GM21515 (cell line): ENCODE data around the gene THAP12.
"Not testable (repeated sequence)": the region's sequence is repeated elsewhere in the genome, so short reads cannot be mapped to it uniquely, and the experiment has no call there.

Experiments used
- ATAC-seq: cut with Tn5 transposase; IDR thresholded peaks from one replicate; pipeline ENCODE4 v1.9.1; 2021; ENCODE audit not compliant: unreplicated experiment

Gene THAP12

DNA sequence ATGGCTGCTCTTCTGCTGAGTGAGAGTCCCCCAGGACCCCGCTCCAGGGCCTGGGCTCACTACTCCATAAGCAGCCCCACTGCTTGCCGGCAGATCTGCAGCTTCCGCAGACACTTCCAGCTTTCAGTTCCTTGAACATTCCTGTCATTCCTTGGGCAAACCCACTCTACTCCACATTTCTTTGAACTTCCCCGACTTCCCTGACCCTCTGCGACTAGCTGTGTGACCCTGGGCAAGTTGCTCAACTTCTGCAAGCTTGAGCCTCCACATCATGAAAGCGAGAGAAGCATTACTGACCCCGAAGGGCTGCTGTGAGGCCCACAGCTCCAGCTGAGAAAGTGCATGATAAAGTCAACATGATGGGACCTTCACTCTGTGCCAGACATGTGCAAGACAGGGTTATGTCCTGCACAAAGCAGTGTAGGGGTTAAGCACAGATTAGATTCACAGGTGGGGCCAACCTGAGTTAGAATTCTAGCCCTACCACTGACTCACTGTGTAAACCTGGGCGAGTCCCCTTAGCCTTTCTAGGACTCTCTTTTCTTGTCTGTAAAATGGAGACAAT is 51.8 kb downstream of the THAP12 start:
- no peak for ATAC-seq

DNA sequence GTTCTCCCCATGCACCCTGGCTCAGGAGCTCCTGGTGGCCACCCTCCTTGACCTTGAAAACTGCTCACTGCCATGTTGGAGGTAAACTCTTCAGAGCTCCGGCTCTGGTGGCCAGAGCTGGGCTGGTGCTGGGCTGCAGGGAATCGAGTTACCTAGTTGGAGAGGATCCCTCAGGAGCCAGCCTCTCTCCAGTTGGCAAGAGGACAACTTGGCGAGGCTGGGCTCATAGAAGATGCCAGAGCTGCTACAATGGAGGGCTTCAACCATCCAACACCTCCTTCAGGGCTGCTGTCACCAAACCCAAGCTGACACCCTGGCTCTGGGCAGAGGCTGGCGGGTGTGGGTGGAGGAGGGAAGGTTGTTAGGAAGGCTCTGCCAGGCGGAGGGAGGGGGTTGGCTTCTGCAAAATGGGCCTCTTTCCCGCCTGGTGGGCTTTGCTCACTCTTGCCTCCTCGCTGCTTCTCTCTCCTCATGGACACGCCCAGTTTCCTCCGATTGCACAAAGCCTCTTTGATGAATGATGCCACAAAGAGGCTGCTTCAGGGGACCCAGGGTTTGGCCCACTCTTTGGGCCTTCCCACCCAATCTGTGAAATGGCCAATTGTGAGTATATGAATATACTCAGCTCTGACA is 53.1 kb downstream of the THAP12 start:
- no peak for ATAC-seq

DNA sequence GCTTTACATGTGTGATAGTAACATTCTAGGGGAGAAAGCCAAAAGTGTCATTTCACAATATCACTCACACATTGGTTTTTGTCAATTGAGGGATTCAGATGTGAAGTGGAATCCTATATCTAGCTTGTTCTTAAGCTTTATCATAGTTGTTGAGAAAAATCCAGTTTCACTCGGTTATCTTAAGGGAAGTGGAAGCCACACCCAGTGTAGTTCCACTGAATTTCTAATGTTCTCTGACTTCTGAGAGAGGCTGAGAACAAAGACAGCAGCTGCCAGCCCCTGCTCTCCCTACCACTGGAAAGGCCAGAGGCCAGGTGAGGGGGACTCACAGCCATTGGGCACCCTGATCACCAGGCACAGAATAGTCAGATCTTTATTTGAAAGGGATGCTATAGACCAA is 53.7 kb downstream of the THAP12 start:
- no peak for ATAC-seq

DNA sequence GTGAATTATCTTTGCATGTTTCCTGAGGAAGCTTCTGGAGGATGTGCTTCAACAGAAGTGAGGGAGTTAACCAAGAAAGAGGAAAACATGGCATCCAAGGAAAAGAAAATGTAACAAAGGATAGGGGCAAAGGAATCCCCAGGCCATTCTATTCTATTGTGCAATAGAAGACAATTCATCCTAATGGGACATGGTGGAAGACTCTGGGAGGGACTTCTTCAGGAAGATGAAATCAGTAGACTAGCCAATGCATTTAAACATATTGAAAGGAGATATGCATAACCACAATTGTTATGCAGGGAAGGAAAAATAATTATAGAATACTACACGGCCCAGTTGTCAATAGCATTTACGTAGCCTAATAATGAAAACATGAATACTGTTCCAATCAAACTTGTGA is 55.7 kb downstream of the THAP12 start:
- ATAC-seq: no peak

DNA sequence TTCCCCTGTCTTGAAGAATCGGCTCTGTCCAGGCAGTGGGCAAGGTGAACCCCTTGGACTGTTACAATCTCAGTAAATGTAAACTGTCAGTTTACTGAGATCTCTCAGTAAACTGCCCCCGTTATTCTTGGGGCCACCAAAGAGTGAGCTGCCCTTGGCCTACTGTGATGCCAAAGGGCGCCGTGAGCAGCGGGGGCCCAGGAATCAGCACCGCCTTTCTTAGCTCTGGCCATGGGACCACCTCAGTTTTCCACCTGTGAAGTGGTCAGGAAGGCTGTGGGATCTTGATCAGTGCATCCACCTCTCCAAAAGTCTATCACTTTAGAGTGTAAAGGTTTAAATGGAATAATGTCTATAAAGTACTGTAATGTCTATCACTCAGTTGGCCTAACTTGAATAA is 57.1 kb downstream of the THAP12 start:
- no peak for ATAC-seq

DNA sequence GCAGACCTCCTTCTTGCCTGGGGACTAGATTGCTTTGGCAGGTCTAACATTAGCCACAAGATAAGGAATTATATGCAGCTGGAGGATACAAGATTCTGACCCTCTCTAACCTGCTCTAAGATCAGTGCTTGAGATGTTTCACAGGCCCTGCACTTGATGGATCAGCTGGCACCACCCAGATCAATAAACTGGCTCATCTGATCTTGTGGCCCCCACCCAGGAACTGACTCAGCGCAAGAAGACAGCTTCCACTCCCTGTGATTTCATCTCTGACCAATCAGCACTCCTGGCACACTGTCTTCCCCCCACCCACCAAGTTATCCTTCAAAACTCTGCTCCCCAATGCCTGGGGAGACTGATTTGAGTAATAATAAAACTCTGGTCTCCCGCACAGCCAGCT is 57.6 kb downstream of the THAP12 start:
- ATAC-seq: not testable (repeated sequence)

DNA sequence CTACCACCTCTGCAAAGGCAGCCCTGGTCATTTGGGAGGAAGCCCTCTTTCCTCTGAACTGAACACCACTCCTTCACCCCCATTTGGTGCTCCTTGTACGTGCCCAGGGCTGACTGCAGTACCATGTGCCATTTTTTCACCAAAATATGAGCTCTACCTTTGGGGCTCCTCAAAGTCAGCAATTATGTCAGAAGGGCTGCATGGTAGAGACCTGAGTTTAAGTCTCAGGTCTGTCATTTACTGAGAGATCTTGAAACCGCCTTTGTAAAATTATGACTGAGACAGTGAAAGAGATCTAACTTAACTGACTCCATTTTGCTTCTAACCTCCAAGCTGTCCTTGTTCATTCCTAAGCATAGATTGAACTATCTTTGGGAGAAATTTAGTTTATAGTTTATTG is 58.0 kb downstream of the THAP12 start:
- no peak for ATAC-seq

DNA sequence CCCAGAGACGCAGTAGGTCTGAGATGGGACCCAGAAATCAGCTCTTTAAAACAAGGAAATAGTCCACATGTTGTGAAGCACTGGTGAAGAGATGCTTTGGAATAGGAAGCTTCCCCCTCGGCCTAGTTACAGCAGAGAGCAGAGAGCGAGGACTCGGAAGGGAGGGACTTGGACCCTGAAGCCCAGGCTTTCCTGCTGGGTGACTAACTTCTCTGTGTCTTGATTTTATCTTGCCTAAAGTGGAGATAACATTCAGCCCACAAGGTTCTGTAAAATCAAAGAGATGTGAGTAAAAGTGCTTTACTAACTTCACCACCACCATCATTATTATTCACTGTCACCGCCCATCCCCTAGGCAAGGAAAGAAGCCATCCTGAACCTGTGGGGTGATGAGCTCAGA is 58.4 kb downstream of the THAP12 start:
- no peak for ATAC-seq

DNA sequence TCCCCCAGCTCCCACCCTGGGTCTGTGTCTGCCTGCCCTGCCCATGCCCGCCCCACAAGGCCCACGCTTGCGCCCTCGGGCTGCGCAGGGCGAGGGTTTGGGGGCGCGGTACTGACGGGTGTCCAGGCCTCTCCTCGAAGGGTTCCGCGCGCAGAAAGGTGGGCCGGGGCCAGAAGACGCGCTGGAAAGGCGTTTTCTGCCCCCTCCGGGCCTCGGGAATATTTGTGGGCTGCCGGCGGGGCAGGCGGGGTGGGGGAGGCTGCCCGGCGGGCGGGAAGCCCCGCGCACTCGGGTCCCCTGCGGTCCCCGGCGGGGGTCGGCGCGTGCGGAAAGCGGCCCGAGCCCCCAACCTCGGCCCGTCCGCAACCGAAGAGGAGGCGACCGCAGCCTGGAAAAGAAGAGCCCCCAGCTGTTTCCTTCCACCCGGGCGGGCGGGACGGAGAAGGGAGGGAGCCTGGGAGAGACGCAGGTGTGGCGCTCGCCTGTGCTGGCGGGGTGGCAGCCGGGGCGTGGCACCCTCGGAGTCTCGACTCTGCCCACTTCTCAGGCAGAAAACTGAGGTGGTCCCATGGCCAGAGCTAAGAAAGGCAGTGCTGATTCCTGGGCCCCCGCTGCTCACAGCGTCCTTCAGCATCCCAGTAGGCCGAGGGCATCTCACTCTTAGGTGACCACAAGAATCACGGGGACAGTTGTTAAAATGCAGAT is 59.0 kb downstream of the THAP12 start:
- no peak for ATAC-seq

DNA sequence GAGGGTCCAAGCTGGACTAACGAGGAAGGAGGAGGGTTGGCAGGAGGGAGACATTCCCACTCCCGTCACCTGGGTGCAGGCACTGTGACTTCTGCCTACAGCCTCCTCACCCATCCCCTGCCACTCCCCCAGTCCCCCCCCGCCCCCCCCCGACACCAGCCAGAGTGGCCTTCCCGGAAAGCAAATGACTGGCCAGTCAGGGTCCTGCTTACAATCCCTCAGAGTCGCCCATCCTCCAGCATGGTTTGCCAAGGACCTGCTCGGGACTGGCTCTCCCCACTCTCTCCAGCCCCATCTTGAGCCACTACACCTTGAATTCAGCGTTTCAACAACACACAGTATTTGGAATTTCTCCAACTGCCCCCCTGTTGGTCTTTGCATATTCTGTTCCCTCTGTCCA is 59.6 kb downstream of the THAP12 start:
- no peak for ATAC-seq

DNA sequence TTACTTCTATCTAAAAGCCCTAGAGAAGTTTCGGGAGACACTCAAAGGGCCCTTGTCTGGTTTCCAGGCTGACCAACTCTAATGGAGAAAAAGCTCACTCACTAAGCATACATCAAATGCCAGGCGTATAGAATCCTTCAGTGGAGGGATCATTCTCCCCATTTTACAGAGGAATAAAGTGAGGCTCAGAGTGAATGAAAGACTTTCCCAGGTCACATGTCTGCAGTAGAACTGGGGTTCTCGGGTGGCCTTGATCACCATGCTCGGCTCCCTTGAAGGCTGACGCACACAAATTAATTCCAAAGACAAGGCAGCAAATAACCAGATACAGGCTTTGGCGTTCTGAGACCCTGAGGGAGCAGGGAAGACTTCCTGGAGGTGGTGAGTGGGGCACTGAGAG is 60.0 kb downstream of the THAP12 start:
- ATAC-seq: no peak

DNA sequence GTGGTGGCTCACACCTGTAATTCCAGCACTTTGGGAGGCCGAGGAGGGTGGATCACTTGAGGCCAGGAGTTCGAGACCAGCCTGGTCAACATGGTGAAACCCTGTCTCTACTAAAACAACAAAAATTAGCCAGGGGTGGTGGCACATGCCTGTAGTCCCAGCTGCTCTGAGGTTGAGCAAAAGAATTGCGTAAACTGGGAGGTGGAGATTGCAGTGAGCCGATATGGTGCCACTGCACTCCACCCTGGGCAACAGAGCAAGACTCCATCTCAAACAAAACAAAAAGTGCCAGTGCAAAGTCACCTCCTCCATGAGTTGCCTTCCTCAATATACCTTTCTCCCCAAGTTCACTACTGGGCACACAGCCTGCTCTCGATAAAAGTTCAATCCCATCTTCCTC is 61.1 kb downstream of the THAP12 start:
- not testable (repeated sequence) for ATAC-seq

DNA sequence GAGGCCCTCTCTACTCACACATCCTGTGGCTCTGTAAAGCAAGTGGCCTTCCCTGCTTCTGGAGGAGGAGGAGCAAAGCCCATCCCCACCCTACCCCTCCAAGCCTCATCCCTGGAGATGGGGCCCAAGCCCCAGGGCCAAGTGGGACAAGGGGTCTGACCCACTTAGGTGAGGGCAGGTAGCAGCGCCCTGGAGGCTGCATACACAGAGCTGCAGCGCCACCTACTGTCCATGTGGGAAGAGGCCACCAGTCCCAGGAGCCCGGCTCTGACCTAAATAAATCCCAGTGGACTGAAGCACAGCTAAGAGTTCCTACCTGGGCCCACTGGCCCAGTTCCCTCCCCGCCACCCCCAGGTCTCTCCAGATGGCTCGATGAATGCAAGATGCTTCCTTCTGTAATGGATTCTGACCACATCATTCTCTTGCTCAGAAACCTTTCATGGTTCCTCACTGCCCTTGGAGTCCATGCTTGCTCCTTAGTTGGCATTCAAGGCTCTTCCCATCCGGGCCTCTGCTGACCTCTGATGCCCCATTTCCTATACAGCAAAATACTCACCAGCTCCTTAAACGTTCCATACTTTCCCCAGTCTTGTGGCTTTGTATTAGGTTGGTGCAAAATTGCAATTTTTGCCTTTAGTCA is 62.1 kb downstream of the THAP12 start:
- ATAC-seq: no peak

DNA sequence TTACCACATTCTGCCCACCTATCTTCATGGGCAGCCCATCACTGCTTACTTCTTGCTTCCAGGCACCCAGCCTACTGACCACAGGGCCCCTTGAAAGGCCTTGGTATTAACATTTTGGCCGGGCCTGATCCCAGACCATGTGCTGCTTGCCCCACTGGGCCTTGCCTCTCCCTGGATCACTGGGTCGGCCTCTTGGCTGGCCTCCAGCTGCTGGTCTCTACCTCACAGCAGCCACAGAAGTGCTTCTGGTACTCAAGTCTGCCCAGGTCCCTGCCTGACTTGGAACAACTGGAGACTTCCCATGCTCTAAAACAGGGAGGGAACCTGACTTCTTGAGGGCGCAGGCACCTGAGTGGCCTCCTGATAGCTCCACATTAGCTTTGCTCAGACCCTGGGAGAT is 63.6 kb downstream of the THAP12 start:
- ATAC-seq: no peak

DNA sequence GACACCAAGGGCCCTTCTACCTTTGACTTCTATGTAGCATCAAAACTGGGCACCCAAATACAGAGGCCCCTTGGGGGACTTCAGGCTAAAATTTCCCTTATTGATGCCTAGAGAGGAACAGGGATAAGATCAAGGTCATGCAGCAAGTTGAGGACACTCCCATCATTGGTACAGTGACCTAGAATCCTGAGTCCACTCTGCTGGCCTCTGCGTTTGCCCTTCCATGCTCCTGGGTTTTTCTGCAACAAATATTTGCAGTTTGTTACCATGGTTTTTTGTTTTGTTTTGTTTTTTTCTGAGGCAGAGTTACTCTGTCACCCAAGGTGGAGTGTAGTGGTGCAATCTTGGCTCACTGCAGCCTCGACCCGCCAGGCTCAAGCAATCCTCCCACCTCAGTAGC is 64.2 kb downstream of the THAP12 start:
- no peak for ATAC-seq

DNA sequence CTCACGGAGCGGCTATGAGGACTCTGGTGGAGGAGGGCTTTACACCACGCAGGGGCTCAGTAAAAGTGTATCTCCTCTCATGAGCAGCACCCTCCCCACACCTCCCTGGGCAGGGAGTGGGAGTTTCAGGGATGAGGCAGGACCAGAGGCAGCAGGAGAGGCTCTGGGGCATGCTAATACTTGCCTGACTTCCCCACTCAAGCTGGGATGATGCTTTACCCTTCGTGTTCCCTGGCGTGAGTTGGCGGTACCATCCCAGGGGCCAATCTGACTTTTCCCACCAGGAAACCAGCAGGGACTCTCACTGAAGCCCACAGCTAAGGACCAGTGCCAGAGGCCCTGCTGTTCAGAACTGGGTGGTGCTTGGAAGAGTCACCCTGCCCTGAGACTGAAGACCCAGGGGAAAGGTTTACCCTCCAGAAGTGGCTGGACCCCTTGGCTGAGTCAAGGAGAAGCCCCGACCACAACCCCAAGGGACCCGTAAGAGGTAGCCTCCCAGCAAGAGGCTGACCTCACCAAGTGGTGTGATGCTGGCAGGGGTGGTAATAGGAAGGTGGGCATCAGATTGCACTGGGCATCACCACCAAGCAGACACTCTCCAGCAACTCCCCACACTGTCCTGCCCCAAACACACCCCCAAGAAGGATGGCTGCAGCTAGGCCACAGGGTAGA is 65.6 kb downstream of the THAP12 start:
- ATAC-seq: no peak

DNA sequence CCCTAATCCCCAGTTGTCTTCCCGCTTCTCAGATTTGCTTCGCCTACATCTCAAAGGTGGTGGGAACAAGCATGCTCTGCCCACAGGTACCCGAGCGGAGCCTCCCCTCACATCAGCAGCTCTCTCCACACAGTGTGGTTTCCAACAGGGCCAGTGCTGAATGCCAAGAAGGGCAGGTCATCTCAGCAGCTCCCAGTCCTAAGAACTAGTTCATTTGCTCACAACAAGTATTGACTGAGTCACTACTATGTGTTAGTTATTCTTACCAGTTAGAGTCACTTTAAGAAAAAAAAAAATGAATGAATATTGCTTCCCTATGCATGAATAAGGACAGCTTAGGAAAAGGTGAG is 66.2 kb downstream of the THAP12 start:
- no peak for ATAC-seq

DNA sequence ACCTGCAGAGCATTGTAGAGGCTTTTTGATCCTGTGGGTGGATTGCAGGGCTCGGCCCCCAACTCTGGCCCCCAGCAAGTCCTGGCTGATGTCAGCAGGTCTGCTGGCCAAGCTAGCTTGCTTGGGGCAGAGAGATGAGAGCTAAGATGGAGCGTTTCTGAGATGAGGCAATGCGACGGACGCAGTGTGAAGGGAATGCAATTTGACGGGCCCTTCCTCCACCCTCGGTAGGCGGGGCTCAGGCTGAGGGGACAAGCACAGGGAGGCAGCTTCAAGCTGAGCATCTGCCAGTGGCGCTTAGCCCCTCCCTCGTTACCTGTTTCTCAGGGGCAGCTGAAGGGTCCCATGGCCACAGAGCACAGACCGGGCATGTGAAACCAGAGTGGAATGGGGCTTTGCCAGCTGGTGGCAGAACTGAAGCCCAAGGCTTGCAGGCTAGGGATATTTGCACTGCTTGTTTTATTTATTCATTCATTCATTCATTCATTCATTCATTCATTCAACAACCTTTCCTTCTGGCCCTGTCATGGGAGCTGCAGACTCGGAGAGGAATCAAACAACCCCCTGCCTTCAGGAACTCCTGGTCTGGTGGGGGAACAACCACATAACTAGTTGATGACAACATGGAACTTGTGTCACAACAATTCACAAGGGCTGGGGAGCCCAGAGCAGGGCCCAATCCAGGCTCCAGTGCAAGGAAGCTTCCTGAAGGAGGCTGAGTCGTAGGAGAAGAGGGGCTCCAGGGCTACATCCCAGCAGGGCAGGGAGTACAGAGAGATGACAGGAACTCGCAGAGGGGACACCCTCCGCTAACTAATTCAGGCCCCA is 66.8 kb downstream of the THAP12 start:
- no peak for ATAC-seq

DNA sequence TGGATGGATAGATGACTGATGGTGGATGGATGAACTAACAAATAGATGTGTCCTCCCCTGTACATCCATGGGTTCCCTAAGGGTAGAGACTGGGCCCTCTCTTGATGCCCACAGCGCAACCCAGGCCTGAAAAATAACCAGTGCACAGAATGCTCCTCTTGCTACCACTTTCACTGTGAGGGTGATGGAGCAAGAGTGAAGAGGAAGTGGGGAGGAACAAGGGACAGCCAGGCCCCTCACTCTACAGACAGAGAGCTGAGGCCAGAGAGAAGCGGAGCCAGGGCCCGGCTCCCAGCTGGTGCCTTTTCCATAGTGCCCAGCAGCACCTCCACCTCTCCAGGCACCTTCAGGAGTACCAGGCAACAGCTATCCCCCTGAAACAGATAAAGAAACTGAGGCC is 67.7 kb downstream of the THAP12 start:
- no peak for ATAC-seq

DNA sequence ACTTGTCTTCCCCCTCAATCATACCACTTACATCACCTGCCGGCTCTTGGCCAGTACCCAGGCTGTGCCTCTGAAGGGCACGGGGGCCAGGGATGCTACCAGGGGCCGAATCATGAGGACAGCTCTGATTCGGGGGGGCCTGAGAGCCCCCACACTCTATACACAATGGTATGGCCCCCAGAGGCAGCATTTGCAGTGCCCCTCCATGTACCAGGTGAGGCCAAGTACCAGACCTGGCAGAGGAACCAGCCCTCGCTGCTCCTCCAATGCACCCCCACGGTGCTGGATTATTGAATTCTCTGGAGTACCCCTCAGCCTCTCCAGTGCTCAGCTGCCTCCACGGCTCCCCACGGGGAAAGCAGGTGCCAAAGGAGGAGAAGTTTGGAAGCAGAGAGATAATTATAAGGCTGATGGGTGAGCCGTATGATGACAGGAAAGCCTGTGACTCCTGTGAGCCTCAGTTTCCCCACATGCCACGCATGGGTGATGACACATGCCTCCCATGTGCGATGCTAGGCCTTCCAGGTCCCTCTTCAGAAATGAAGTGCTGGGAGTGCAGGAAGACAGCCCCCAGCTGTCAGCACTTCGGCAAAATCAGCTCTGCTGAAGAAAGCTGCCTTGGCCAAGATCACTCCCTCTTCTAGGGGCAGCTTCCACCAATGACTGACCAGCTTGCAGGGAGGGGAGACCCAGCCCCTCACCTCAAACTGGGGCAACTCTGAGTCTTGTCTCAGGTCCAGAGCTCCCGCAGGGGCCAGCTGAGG is 69.9 kb downstream of the THAP12 start:
- ATAC-seq: no peak
